GM12878 (cell line): ENCODE measurements around the gene AFF1. TPM values are rescaled to one million over a fixed set of nuclear protein-coding genes. Genes with fewer than 3 reads are reported as not detected.

Experiments
- ATAC-seq: fragments of 200-7000 bp; cut with Tn5 transposase; 3 replicates; pipeline ENCODE4 v1.9.1; 2020; ENCODE audit warnings: mild to moderate bottlenecking, moderate library complexity
- BruUV-seq: library from RNA; stranded (reverse); fragments of 400-500 nt; replicated peaks from 2 replicates; lab custom pipeline; 2021; lab: Mats Ljungman, UMichigan
- CTCF ChIA-PET: fragments of 300-600 bp; sonication (Branson Sonifier 250); formaldehyde crosslinking; extraction: SDS; loops from one replicate; lab custom pipeline; 2021; ENCODE audit warnings: inconsistent platforms; lab: Yijun Ruan, JAX
- POLR2A ChIA-PET: fragments of 350-600 bp; formaldehyde crosslinking; extraction: SDS; loops from one replicate; lab custom pipeline; 2021; ENCODE audit warnings: inconsistent platforms; lab: Charles Lee
- RAD21 ChIA-PET: fragments of 300-600 bp; sonication (Branson Sonifier 250); formaldehyde crosslinking; loops from one replicate; lab custom pipeline; 2023; ENCODE audit warnings: antibody characterized with exemption; ENCODE audit not compliant: unreplicated experiment; lab: Charles Lee
- SMC1A ChIA-PET: fragments of 300-600 bp; sonication (Branson Sonifier 250); formaldehyde crosslinking; loops from one replicate; lab custom pipeline; 2023; ENCODE audit not compliant: unreplicated experiment, uncharacterized antibody; lab: Charles Lee
- DNase-seq: peaks from one replicate; pipeline ENCODE4 v3.0.0-alpha.2; 2011; ENCODE audit warnings: low read depth, low spot score
- FAIRE-seq: peaks from 3 replicates; lab custom pipeline; 2011; peaks lifted over from hg19 to GRCh38; lab: Jason Lieb, UNC
- H2AFZ ChIP-seq: 2 replicates; pipeline ENCODE4 v1.6.0; 2011; ENCODE audit warnings: low read depth, low read length, control low read depth; ENCODE audit not compliant: control insufficient read depth
- H3K27ac ChIP-seq: 2 replicates; pipeline ENCODE4 v1.5.1; 2011; ENCODE audit warnings: control low read depth; ENCODE audit not compliant: control insufficient read depth, insufficient read depth
- H3K27me3 ChIP-seq, 2 experiments: replicated peaks in 1 of 2; 2 replicates each; pipeline versions ENCODE4 v1.6.0 to v1.6.1; 2011; ENCODE audit warnings: low read length in 1 of 2; ENCODE audit not compliant: control insufficient read depth in 2 of 2, insufficient read depth in 2 of 2
- H3K36me3 ChIP-seq, 2 experiments: 2 replicates each; pipeline ENCODE4 v1.5.1; 2011; ENCODE audit warnings: low read length in 1 of 2; ENCODE audit not compliant: control insufficient read depth in 2 of 2, insufficient read depth in 2 of 2
- H3K4me1 ChIP-seq: 2 replicates; pipeline ENCODE4 v1.6.1; 2011; ENCODE audit warnings: mild to moderate bottlenecking, low read length, moderate library complexity, mixed read lengths; ENCODE audit not compliant: control insufficient read depth, insufficient read depth
- H3K4me2 ChIP-seq: 2 replicates; pipeline ENCODE4 v1.6.0; 2011; ENCODE audit warnings: control low read depth; ENCODE audit not compliant: control insufficient read depth, insufficient read depth
- H3K4me3 ChIP-seq: fragments of 200-600 bp; sonication (generic); 2 replicates; pipeline ENCODE4 v1.5.1; 2016
- H3K79me2 ChIP-seq: 2 replicates; pipeline ENCODE4 v1.6.0; 2011; ENCODE audit warnings: low read length; ENCODE audit not compliant: control insufficient read depth, insufficient read depth
- H3K9ac ChIP-seq: 2 replicates; pipeline ENCODE4 v1.8.0; 2011; ENCODE audit warnings: low read length, control low read depth, mixed read lengths; ENCODE audit not compliant: control insufficient read depth, insufficient read depth
- H3K9me3 ChIP-seq: replicated peaks from 3 replicates; pipeline ENCODE4 v1.5.1; 2011; ENCODE audit warnings: mild to moderate bottlenecking, low read length; ENCODE audit not compliant: control insufficient read depth, insufficient read depth
- H4K20me1 ChIP-seq: 2 replicates; pipeline ENCODE4 v1.6.0; 2011; ENCODE audit not compliant: control insufficient read depth, insufficient read depth
- FOXK2 ChIP-seq: fragments of 450-650 bp; IDR thresholded peaks from 2 replicates; pipeline ENCODE4 v1.6.1; 2017; ENCODE audit warnings: mild to moderate bottlenecking, moderate library complexity
- HDAC6 ChIP-seq: fragments of 200-600 bp; sonication (generic); IDR thresholded peaks from one replicate; pipeline ENCODE4 v1.8.0; 2017; ENCODE audit warnings: antibody characterized with exemption; ENCODE audit not compliant: unreplicated experiment
- NFIC ChIP-seq: IDR thresholded peaks from 2 replicates; pipeline ENCODE4 v1.6.1; 2012; ENCODE audit warnings: low read depth, mild to moderate bottlenecking, inconsistent platforms, low read length, moderate library complexity
- RCOR1 ChIP-seq: conservative IDR thresholded peaks from 2 replicates; pipeline ENCODE4 v1.6.1; 2012; ENCODE audit warnings: low read depth, low read length, improper control_type of control experiment
- SIX5 ChIP-seq: IDR thresholded peaks from 2 replicates; pipeline ENCODE4 v1.6.1; 2011; ENCODE audit warnings: mild to moderate bottlenecking, low read depth, low read length, moderate library complexity; ENCODE audit not compliant: severe bottlenecking
- SKIL ChIP-seq: fragments of 450-650 bp; IDR thresholded peaks from 2 replicates; pipeline ENCODE4 v1.6.1; 2017; ENCODE audit warnings: mild to moderate bottlenecking, low read depth, inconsistent platforms; ENCODE audit not compliant: poor library complexity, severe bottlenecking
- SMAD1 ChIP-seq: fragments of 450-650 bp; IDR thresholded peaks from 2 replicates; pipeline ENCODE4 v1.6.1; 2018; ENCODE audit warnings: mild to moderate bottlenecking, low read depth; ENCODE audit not compliant: partially characterized antibody
- SUZ12 ChIP-seq: fragments of 200-600 bp; sonication (generic); IDR thresholded peaks from one replicate; pipeline ENCODE4 v1.6.1; 2018; ENCODE audit warnings: antibody characterized with exemption, mild to moderate bottlenecking; ENCODE audit not compliant: unreplicated experiment
- TCF12 ChIP-seq: IDR thresholded peaks from 2 replicates; pipeline ENCODE4 v1.6.1; 2011; ENCODE audit warnings: low read depth, mild to moderate bottlenecking, low read length
- USF2 ChIP-seq: IDR thresholded peaks from 2 replicates; pipeline ENCODE4 v1.6.1; 2011; ENCODE audit warnings: low read depth, low read length, improper control_type of control experiment, borderline replicate concordance
- ZNF207 ChIP-seq: fragments of 450-650 bp; IDR thresholded peaks from 2 replicates; pipeline ENCODE4 v1.6.1; 2014; ENCODE audit warnings: antibody characterized with exemption, mild to moderate bottlenecking, borderline replicate concordance
- ZNF384 ChIP-seq: IDR thresholded peaks from 2 replicates; pipeline ENCODE4 v1.6.1; 2012; ENCODE audit warnings: low read depth, mild to moderate bottlenecking, low read length, improper control_type of control experiment, borderline replicate concordance
- WGBS: methylation state at CpG from one replicate; pipeline ENCODE4 v1.1.6; 2016; ENCODE audit warnings: low lambda C conversion rate; ENCODE audit not compliant: insufficient replicate concordance, insufficient coverage; ENCODE audit errors: missing lambda C conversion rate; 5-methylcytosine and 5-hydroxymethylcytosine counted together
- in situ Hi-C: fragments of 300-500 bp; cut with MboI; formaldehyde crosslinking; loops from 9 replicates; pipeline ENCODE4 v1.14.3; 2018; ENCODE audit warnings: mixed read lengths
- intact Hi-C: fragments of 100-400 bp; cut with micrococcal nuclease; formaldehyde crosslinking; loops from one replicate; pipeline ENCODE4 v1.14.2; 2022; ENCODE audit not compliant: unreplicated experiment
- polyA plus RNA-seq, 11 experiments: library from polyadenylated mRNA; depleted of rRNA in 4 of 11; unstranded in 6 of 11; stranded (reverse) in 5 of 11; fragments of >200 nt; fragmentation: Nextera tagmentation in 4 of 11; fragmentation: Illumina TruSeq in 1 of 11; extraction: Ambion mirVana in 4 of 11; extraction: Trizol in 1 of 11; gene quantifications; 1 replicate in 1 of 11; 2 replicates in 10 of 11; pipeline versions ENCODE4 v1.2.1 to v1.2.3, GENCODE V29; 2011 to 2016; ENCODE audit warnings: inconsistent platforms in 2 of 11, missing spikeins in 2 of 11, low read depth in 1 of 11
- total RNA-seq, 4 experiments: library from RNA; depleted of rRNA in 3 of 4; stranded (reverse); fragments of >200 nt in 3 of 4; fragmentation: Illumina TruSeq in 1 of 4; extraction: Trizol in 1 of 4; gene quantifications; 2 replicates each; pipeline versions ENCODE4 v1.2.1 to v1.2.3, GENCODE V29; 2013 to 2021
- TF ChIP-seq, protein P1 (sequence below): fragments of 450-650 bp; IDR thresholded peaks from 2 replicates; pipeline ENCODE4 v1.6.1; 2017; ENCODE audit warnings: mild to moderate bottlenecking, moderate library complexity
- TF ChIP-seq, protein P2 (sequence below): fragments of 150-350 bp; IDR thresholded peaks from 2 replicates; pipeline ENCODE4 v1.6.1; 2014; ENCODE audit warnings: mild to moderate bottlenecking, low read depth, low read length

The AFF1 gene
- total and polyA plus RNA-seq, 10 of the 15 experiments (the other 5 are each of a cell fraction or from before 2014, with no cell fraction given): 3.5 to 56.1 (median 21.5) TPM

GRCh38 chr4:87036713-87037112, 101.9 kb downstream of the AFF1 start:
- in situ Hi-C loops (no loop called here), intact Hi-C loops (no loop called here)
- no peaks in the 10 kb centered on the region for H3K27me3 ChIP-seq
- SMC1A ChIA-PET: interaction anchor here (0.8 to 2.6 kb wide), 5 partner anchors 20 to 114 kb away, joined by 3 to 16 read pairs (median 3); no protein-coding TSS in a partner anchor
- ATAC-seq: no peak
- H3K4me1 ChIP-seq: peaks cover 55% of the 10 kb centered on the region
- H3K79me2 ChIP-seq: peaks cover 98% of the 10 kb centered on the region
- RAD21 ChIA-PET: interaction anchor here (0.6 to 3.2 kb wide), 8 partner anchors 17 to 120 kb away, joined by 3 to 13 read pairs (median 3); partner anchors contain the start of gene AFF1
- no peak for DNase-seq
- TF ChIP-seq SKIL (no peak), NFIC (no peak), HDAC6 (no peak), SUZ12 (no peak), ZNF384 (no peak), RCOR1 (no peak), USF2 (no peak), ZNF207 (no peak), FOXK2 (no peak), TCF12 (no peak), SIX5 (no peak), SMAD1 (no peak)
- TF ChIP-seq, protein P1, sequence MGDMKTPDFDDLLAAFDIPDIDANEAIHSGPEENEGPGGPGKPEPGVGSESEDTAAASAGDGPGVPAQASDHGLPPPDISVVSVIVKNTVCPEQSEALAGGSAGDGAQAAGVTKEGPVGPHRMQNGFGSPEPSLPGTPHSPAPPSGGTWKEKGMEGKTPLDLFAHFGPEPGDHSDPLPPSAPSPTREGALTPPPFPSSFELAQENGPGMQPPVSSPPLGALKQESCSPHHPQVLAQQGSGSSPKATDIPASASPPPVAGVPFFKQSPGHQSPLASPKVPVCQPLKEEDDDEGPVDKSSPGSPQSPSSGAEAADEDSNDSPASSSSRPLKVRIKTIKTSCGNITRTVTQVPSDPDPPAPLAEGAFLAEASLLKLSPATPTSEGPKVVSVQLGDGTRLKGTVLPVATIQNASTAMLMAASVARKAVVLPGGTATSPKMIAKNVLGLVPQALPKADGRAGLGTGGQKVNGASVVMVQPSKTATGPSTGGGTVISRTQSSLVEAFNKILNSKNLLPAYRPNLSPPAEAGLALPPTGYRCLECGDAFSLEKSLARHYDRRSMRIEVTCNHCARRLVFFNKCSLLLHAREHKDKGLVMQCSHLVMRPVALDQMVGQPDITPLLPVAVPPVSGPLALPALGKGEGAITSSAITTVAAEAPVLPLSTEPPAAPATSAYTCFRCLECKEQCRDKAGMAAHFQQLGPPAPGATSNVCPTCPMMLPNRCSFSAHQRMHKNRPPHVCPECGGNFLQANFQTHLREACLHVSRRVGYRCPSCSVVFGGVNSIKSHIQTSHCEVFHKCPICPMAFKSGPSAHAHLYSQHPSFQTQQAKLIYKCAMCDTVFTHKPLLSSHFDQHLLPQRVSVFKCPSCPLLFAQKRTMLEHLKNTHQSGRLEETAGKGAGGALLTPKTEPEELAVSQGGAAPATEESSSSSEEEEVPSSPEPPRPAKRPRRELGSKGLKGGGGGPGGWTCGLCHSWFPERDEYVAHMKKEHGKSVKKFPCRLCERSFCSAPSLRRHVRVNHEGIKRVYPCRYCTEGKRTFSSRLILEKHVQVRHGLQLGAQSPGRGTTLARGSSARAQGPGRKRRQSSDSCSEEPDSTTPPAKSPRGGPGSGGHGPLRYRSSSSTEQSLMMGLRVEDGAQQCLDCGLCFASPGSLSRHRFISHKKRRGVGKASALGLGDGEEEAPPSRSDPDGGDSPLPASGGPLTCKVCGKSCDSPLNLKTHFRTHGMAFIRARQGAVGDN: no peak
- TF ChIP-seq, protein P2, sequence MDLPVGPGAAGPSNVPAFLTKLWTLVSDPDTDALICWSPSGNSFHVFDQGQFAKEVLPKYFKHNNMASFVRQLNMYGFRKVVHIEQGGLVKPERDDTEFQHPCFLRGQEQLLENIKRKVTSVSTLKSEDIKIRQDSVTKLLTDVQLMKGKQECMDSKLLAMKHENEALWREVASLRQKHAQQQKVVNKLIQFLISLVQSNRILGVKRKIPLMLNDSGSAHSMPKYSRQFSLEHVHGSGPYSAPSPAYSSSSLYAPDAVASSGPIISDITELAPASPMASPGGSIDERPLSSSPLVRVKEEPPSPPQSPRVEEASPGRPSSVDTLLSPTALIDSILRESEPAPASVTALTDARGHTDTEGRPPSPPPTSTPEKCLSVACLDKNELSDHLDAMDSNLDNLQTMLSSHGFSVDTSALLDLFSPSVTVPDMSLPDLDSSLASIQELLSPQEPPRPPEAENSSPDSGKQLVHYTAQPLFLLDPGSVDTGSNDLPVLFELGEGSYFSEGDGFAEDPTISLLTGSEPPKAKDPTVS: no peak
- H3K36me3 ChIP-seq: no peaks in the 10 kb centered on the region; a peak in 2 of 4 replicates
- no TSS peak for BruUV-seq
- WGBS: 100% methylated on average over 3 of the region's 4 CpGs
- no peak overlapping the region for H3K9ac ChIP-seq
- H3K4me2 ChIP-seq: 0 out of 2 replicates have a peak overlapping the region, but pooled peaks have one; percentile 20
- H2AFZ ChIP-seq: no peak overlapping the region
- POLR2A ChIA-PET: interaction anchor here (0.8 to 1.7 kb wide), 6 partner anchors 13 to 100 kb away, joined by 3 to 7 read pairs (median 3); no protein-coding TSS in a partner anchor
- no peaks in the 10 kb centered on the region for H3K9me3 ChIP-seq
- H3K27ac ChIP-seq: no peak overlapping the region; the same call in 1 of the 2 replicates
- no peaks in the 10 kb centered on the region for H4K20me1 ChIP-seq
- CTCF ChIA-PET: interaction anchor here (0.6 to 1.4 kb wide), 4 partner anchors 18 to 114 kb away, joined by 3 to 5 read pairs (median 4); no protein-coding TSS in a partner anchor
- FAIRE-seq: no peak
- no peak overlapping the region for H3K4me3 ChIP-seq
